Common myeloid progenitor, CD34-positive (primary cell): ENCODE data around the gene PRXL2A.

Source experiments
- CTCF ChIA-PET: fragments of 350-600 bp; sonication (Branson Sonifier 250); formaldehyde crosslinking; loops from one replicate; lab custom pipeline; 2021; ENCODE audit warnings: antibody characterized with exemption; lab: Charles Lee
- POLR2A ChIA-PET: fragments of 350-600 bp; sonication (Branson Sonifier 250); formaldehyde crosslinking; loops from one replicate; lab custom pipeline; 2021; ENCODE audit warnings: antibody characterized with exemption; lab: Charles Lee
- DNase-seq, 3 donors: peaks; one replicate each; pipeline versions ENCODE4 v3.0.0 to v3.0.0-alpha.2; 2013
- H3K27ac ChIP-seq, 2 experiments: 1 replicate in 1 of 2; 2 replicates in 1 of 2; pipeline ENCODE4 v1.7.0; 2013; ENCODE audit warnings: inconsistent platforms in 2 of 2, low read length in 2 of 2, mild to moderate bottlenecking in 2 of 2, low read depth in 1 of 2, moderate library complexity in 1 of 2; ENCODE audit not compliant: severe bottlenecking in 2 of 2, insufficient read depth in 1 of 2, poor library complexity in 1 of 2
- H3K27me3 ChIP-seq, 5 experiments: replicated peaks in 2 of 5; 1 replicate in 3 of 5; 2 replicates in 2 of 5; pipeline versions ENCODE4 v1.6.1 to v1.7.0; 2013; ENCODE audit warnings: low read length in 4 of 5, mild to moderate bottlenecking in 2 of 5, moderate library complexity in 2 of 5, inconsistent platforms in 1 of 5; ENCODE audit not compliant: insufficient read depth in 5 of 5, control insufficient read depth in 4 of 5
- H3K36me3 ChIP-seq, 4 experiments: 1 replicate in 2 of 4; 2 replicates in 2 of 4; pipeline versions ENCODE4 v1.6.1 to v1.7.0; 2013; ENCODE audit warnings: low read length in 3 of 4, control low read depth in 1 of 4, mild to moderate bottlenecking in 1 of 4; ENCODE audit not compliant: control insufficient read depth in 4 of 4, insufficient read depth in 4 of 4
- H3K4me1 ChIP-seq, 4 experiments: 1 replicate in 3 of 4; 2 replicates in 1 of 4; pipeline versions ENCODE4 v1.6.1 to v1.7.1; 2013; ENCODE audit warnings: low read length in 3 of 4, mild to moderate bottlenecking in 3 of 4, control low read depth in 1 of 4, inconsistent platforms in 1 of 4, moderate library complexity in 1 of 4; ENCODE audit not compliant: control insufficient read depth in 4 of 4, insufficient read depth in 4 of 4; ENCODE audit errors: control extremely low read depth in 1 of 4
- H3K4me3 ChIP-seq, 7 experiments: 1 replicate in 4 of 7; 2 replicates in 3 of 7; pipeline versions ENCODE4 v1.5.1 to v1.7.0; 2013; ENCODE audit warnings: mild to moderate bottlenecking in 7 of 7, low read length in 6 of 7, moderate library complexity in 6 of 7, inconsistent platforms in 2 of 7, low read depth in 2 of 7, control low read depth in 1 of 7; ENCODE audit not compliant: insufficient read depth in 4 of 7, control insufficient read depth in 1 of 7; ENCODE audit errors: extremely low read depth in 1 of 7
- H3K9me3 ChIP-seq, 5 experiments: 1 replicate in 4 of 5; 2 replicates in 1 of 5; pipeline versions ENCODE4 v1.6.1 to v1.7.1; 2013; ENCODE audit warnings: low read length in 4 of 5, mild to moderate bottlenecking in 2 of 5, inconsistent platforms in 1 of 5, low read depth in 1 of 5, moderate library complexity in 1 of 5; ENCODE audit not compliant: control insufficient read depth in 4 of 5, insufficient read depth in 2 of 5; ENCODE audit errors: control extremely low read depth in 1 of 5
- WGBS: methylation state at CpG from one replicate; pipeline ENCODE4 v1.1.5; 2013; ENCODE audit not compliant: insufficient coverage; 5-methylcytosine and 5-hydroxymethylcytosine counted together

PRXL2A gene

DNA sequence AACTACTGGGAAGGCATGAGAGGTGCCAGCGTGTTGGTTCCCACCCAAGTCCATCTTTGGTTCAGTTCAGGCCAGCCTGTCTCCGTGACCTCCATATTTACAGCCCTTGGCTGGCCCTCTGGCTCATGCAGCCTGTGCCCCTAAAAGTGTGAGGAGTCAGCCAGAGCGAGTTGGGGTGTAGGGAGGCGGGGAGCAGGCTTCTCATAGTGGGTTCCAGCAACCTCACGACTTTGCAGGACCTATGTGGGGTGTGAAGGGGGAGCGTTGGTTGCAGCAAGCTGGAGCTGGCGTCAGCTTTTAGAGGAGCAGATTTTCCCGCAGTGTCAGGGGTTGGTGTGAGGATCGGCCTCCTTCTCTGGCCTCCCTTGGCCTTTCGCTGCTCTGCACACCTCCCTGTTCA lies 55.5 kb downstream of the PRXL2A start:
- Histone ChIP-seq H3K36me3 (peaks cover 0 to 6% (median 0%) of the 10 kb centered on the region in 4 experiments), H3K4me1 (peaks cover 28 to 99% (median 90%) of the 10 kb centered on the region in 4 experiments), H3K9me3 (no peaks in the 10 kb centered on the region), H3K27ac (no peak overlapping the region), H3K4me3 (no peak overlapping the region), H3K27me3 (no peaks in the 10 kb centered on the region)
- 100% methylated on average over 10 of the region's 10 CpGs for WGBS
- no peak for DNase-seq
- ChIA-PET POLR2A (interaction anchor here (0.5 kb wide), 1 partner anchor 9 kb away, joined by 3 read pairs; no protein-coding TSS in a partner anchor), CTCF (interaction anchor here (0.9 to 11.1 kb wide), 8 partner anchors 8 to 81 kb away, joined by 3 to 58 read pairs (median 6); no protein-coding TSS in a partner anchor)

DNA sequence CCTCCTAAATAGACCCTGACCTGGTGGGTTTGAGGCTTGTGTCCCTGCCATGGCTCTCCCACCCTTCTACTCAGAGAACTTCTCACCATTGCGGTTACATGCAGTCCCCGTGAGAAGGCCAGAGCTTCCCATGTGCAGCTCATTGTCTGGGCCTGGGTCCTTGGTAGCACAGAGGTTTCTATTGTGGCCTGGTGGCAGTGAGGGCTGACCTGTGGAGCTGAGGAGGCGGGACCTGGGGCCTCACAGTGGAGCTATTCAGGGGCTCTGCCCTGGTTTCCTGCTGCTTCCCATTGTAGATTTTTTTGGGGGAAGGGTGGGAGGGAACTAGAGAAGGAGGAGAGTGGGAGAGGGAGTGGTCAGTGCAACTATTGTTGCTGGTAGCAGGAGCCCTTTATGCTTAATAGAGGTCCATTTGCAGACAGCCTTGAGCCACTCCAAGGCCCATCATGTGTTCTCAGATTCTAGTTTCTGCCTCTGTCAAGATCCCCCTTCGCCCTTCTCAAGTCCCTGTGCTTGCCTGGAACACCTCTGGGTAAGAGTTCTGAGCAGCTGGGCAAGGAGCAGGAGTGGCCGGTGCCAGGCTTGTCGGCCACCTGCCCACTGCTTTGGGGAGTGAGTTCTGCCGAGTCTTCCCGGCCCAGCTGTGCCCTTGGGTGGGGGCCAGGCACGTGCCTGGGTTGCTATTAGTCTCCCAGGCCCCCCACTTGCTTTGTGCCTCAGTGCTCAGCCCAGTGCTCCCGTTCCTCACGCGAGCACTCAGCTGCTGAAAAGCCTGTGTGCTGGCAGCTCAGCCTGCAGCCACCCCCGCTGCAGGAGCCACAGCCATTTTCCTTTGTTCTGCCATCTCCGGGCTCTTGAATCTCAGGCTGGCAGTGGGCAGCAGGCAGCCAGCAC lies 56.5 kb downstream of the PRXL2A start:
- Histone ChIP-seq H3K27me3 (no peaks in the 10 kb centered on the region), H3K4me3 (no peak overlapping the region), H3K36me3 (peaks cover 0 to 12% (median 1%) of the 10 kb centered on the region in 4 experiments), H3K4me1 (peaks cover 28 to 91% (median 83%) of the 10 kb centered on the region in 4 experiments), H3K27ac (peak overlapping the region in 1 of 2 experiments; percentile 50), H3K9me3 (no peaks in the 10 kb centered on the region)
- ChIA-PET POLR2A (no interaction called here), CTCF (interaction anchor here (1.2 to 11.1 kb wide), 9 partner anchors 12 to 40 kb away, joined by 4 to 58 read pairs (median 5); no protein-coding TSS in a partner anchor)
- 96% methylated on average over 8 of the region's 14 CpGs for WGBS
- no peak for DNase-seq

DNA sequence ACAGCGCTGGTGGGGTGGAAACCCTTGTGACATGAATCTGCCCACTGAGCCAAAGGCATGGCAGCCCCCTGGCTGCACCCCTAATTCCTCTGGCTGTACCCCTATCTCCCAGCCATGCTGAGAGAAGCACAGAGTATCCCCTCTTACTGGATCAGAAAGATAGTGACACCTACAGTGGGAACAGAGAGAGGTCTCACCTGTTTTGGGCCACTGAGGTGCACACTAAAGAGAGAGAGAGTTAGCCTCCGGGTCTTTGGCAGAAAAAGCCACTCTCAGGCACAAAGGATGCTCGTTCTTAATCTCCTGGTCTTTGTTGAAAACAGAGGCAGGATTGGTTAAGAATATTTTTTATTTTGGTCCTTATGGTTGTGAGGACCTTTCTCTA lies 57.1 kb downstream of the PRXL2A start:
- peak overlapping the region in 1 of 2 experiments; percentile 50 for H3K27ac ChIP-seq
- DNase-seq = no peak
- no peaks in the 10 kb centered on the region for H3K27me3 ChIP-seq
- H3K4me1 ChIP-seq = peaks cover 23 to 84% (median 77%) of the 10 kb centered on the region in 4 experiments
- H3K4me3 ChIP-seq = no peak overlapping the region
- H3K9me3 ChIP-seq = no peaks in the 10 kb centered on the region
- peaks cover 0 to 13% (median 3%) of the 10 kb centered on the region in 4 experiments for H3K36me3 ChIP-seq
- POLR2A ChIA-PET = interaction anchor here (1.0 kb wide), 1 partner anchor 12 kb away, joined by 4 read pairs; no protein-coding TSS in a partner anchor
- CTCF ChIA-PET = interaction anchor here (1.2 to 11.1 kb wide), 7 partner anchors 13 to 39 kb away, joined by 4 to 58 read pairs (median 5); no protein-coding TSS in a partner anchor
- 90% methylated on average over 2 of the region's 3 CpGs for WGBS

DNA sequence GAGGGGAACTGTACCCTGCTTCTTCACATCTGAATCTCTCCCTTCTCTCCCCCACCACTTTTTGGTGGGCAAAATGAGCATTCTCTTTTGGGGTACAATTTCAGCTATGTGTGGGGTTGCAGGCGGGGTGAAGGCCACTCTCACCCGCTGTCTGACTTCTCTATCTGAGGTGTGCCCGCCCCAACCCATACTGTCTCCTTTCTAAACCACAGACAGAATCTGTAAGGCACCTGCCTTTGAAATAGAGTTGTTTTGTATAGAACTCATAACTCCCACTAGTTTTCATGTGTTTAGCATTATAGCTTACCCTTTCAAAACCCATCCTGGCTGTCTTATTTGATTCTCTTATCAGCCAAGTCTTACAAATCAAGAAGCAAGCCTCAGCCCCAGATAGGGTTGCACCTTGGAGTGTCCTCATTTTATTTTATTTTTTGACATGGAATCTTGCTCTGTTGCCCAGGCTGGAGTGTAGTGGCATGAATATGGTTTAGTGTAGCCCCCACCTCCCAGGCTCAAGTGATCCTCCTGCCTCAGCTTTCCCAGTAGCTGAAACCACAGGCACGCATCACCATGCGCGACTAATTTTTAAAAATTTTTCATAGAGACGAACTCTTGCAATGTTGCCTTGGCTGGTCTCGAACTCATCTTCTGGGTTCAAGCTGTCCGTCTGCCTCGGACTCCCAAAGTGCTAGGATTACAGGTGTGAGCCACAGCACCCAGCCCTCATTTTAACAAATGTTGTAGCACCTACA lies 57.7 kb downstream of the PRXL2A start:
- no peaks in the 10 kb centered on the region for H3K27me3 ChIP-seq
- WGBS = 90% methylated on average over 8 of the region's 10 CpGs
- ChIA-PET POLR2A (interaction anchor here (1.0 to 1.4 kb wide), 2 partner anchors 10 to 13 kb away, joined by 4 read pairs; no protein-coding TSS in a partner anchor), CTCF (interaction anchor here (1.3 to 11.1 kb wide), 8 partner anchors 10 to 39 kb away, joined by 4 to 58 read pairs (median 12); no protein-coding TSS in a partner anchor)
- no peak overlapping the region for H3K4me3 ChIP-seq
- DNase-seq = no peak
- H3K36me3 ChIP-seq = peaks cover 0 to 19% (median 5%) of the 10 kb centered on the region in 4 experiments
- H3K9me3 ChIP-seq = no peaks in the 10 kb centered on the region
- peaks cover 21 to 79% (median 71%) of the 10 kb centered on the region in 4 experiments for H3K4me1 ChIP-seq
- peak overlapping the region in 1 of 2 experiments; percentile 71 for H3K27ac ChIP-seq

DNA sequence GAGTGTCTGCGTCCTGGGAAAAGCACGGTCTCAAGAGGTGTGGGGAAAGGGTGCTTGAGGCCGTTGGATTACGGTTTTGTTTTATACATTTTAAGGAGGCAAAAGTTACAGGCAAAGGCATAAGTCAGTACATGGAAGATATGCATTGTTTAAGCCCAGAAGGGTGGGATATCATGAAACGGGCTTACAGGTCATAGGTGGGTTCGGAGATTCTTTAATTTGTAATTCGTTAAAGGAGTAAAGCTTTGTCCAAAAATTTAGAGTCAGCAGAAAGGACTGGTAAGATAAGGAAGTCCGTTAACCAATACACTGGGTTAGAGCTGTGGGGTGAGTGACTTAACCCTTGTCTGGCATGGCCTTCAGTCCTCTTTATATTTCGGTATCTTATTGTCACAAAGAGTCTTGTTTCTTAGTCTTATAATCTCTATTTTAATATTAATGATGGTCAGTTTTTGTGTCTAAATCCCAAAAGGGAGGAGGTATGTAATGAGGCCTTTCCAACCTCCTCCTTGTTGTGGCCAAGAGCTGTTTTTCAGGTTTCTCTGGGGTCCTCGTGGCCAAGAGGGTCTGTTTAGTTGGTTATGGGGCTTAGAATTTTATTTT lies 58.5 kb downstream of the PRXL2A start:
- 77% methylated on average over 8 of the region's 10 CpGs for WGBS
- Histone ChIP-seq H3K4me1 (peaks cover 21 to 70% (median 63%) of the 10 kb centered on the region in 4 experiments), H3K4me3 (peak overlapping the region in 1 of 7 experiments; percentile 7), H3K27ac (peak overlapping the region in 1 of 2 experiments; percentile 71), H3K27me3 (no peaks in the 10 kb centered on the region), H3K9me3 (no peaks in the 10 kb centered on the region), H3K36me3 (peaks cover 0 to 25% (median 6%) of the 10 kb centered on the region in 4 experiments)
- DNase-seq = peak in 1 of 3 donors; percentile 50
- CTCF ChIA-PET = interaction anchor here (1.3 to 11.1 kb wide), 9 partner anchors 8 to 38 kb away, joined by 4 to 58 read pairs (median 10); no protein-coding TSS in a partner anchor
- POLR2A ChIA-PET = interaction anchor here (1.4 kb wide), 1 partner anchor 11 kb away, joined by 4 read pairs; no protein-coding TSS in a partner anchor

DNA sequence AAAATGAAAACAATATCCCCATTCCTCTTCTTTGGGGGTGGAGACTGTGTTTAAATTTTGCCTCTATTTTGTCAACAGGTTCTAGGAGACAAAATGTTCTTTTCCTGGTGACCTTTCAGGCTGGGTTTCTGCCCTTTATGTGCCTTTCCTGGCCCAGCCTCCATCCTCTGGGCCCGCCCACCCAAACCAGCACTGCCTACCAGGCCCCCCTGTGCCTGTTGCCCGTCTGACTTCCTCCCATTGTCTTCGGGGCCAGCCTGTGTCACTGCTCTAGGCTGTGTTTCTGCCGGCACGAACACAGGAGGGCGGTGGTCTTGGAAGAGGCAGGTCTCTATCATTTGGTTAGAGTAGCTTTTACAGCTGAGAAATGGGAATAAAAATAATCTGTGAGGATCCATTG lies 59.7 kb downstream of the PRXL2A start:
- H3K9me3 ChIP-seq = no peaks in the 10 kb centered on the region
- WGBS = 7% methylated on average over 5 of the region's 6 CpGs
- H3K4me3 ChIP-seq = peak overlapping the region in 4 of 7 experiments; percentile 7 to 58 (median 42)
- H3K36me3 ChIP-seq = peaks cover 0 to 28% (median 7%) of the 10 kb centered on the region in 4 experiments
- peaks cover 16 to 60% (median 55%) of the 10 kb centered on the region in 4 experiments for H3K4me1 ChIP-seq
- H3K27me3 ChIP-seq = no peaks in the 10 kb centered on the region
- POLR2A ChIA-PET = no interaction called here
- CTCF ChIA-PET = interaction anchor here (0.8 to 11.1 kb wide), 10 partner anchors 9 to 40 kb away, joined by 3 to 58 read pairs (median 8); no protein-coding TSS in a partner anchor
- peak overlapping the region; percentile 13 to 71 for H3K27ac ChIP-seq
- peak; percentile 50 to 75 (median 65) for DNase-seq
